ENCODE measurements around the gene SARNP. TPM values are rescaled to one million over a fixed set of nuclear protein-coding genes. Genes with fewer than 3 reads are reported as not detected.

Gene SARNP
- polyA plus RNA-seq, 1 experiment, result 178 TPM

DNA sequence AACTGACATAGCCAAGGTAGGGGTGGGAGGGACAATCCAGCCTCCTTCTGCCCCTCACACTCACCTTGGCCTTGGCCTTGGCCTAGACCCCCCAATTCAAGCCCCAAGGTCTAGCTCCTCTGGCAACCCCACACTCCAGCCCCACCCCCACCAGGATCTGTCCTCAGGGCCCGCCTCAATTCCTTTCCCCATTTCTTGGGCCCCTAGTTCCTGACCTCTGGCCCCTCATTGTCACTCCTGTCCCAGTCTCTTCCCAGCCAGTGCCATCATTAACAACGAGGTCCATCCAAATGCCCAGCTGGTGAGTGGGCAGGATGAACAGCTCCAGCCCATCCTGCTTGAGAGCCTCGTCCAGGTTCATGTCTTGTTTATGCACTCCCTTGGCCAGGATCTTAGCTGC lies 81.4 kb downstream of the SARNP start:
- ChIA-PET CTCF (interaction anchor here (1.5 to 6.8 kb wide), 2 partner anchors 12 to 203 kb away, joined by 4 to 93 read pairs; no protein-coding TSS in a partner anchor), POLR2A (interaction anchor here (0.6 kb wide), 1 partner anchor 831 kb away, joined by 3 read pairs; no protein-coding TSS in a partner anchor)
- H3K27ac ChIP-seq (ENCODE audit: low read depth, low read length), result no peak overlapping the region
- H3K27me3 ChIP-seq (ENCODE audit: control insufficient read depth, insufficient read depth, low read length), result no peaks in the 10 kb centered on the region
- no peaks in the 10 kb centered on the region for H3K9me3 ChIP-seq (ENCODE audit: control insufficient read depth, insufficient read depth, low read length)
- no peak overlapping the region for H3K4me3 ChIP-seq (ENCODE audit: low read depth, low read length)
- no peak for DNase-seq (ENCODE audit: low read depth, low spot score)
- TF ChIP-seq CTCF (IDR thresholded peaks at IDR 0.05; ENCODE audit: low read depth, low read length), result no peak

- ChIA-PET POLR2A (no interaction called here), CTCF (interaction anchor here (0.6 to 1.5 kb wide), 3 partner anchors 17 to 76 kb away, joined by 3 to 4 read pairs (median 3); no protein-coding TSS in a partner anchor)
- Histone ChIP-seq H3K27ac (ENCODE audit: low read depth, low read length) (no peak overlapping the region), H3K27me3 (ENCODE audit: control insufficient read depth, insufficient read depth, low read length) (no peaks in the 10 kb centered on the region), H3K4me3 (ENCODE audit: low read depth, low read length) (no peak overlapping the region), H3K9me3 (ENCODE audit: control insufficient read depth, insufficient read depth, low read length) (no peaks in the 10 kb centered on the region)
- no peak for TF ChIP-seq CTCF (IDR thresholded peaks at IDR 0.05; ENCODE audit: low read depth, low read length)
- DNase-seq (ENCODE audit: low read depth, low spot score), result no peak
Measured at GRCh38 chr12:55734595-55734994, 82.9 kb downstream of the SARNP start.

GRCh38 chr12:55733858-55734257 lies 83.7 kb downstream of the SARNP start:
- no peak overlapping the region for H3K27ac ChIP-seq (ENCODE audit: low read depth, low read length)
- ChIA-PET POLR2A (no interaction called here), CTCF (interaction anchor here (0.6 to 1.5 kb wide), 3 partner anchors 17 to 75 kb away, joined by 3 to 4 read pairs (median 3); no protein-coding TSS in a partner anchor)
- DNase-seq (ENCODE audit: low read depth, low spot score), result no peak
- H3K4me3 ChIP-seq (ENCODE audit: low read depth, low read length), result no peak overlapping the region
- no peak for TF ChIP-seq CTCF (IDR thresholded peaks at IDR 0.05; ENCODE audit: low read depth, low read length)
- no peaks in the 10 kb centered on the region for H3K27me3 ChIP-seq (ENCODE audit: control insufficient read depth, insufficient read depth, low read length)
- H3K9me3 ChIP-seq (ENCODE audit: control insufficient read depth, insufficient read depth, low read length), result no peaks in the 10 kb centered on the region

GRCh38 chr12:55733021-55733555 lies 84.4 kb downstream of the SARNP start:
- no peak overlapping the region for H3K4me3 ChIP-seq (ENCODE audit: low read depth, low read length)
- CTCF ChIA-PET, result no interaction called here
- no peak for DNase-seq (ENCODE audit: low read depth, low spot score)
- no peaks in the 10 kb centered on the region; the same call in 1 of the 2 replicates for H3K9me3 ChIP-seq (ENCODE audit: control insufficient read depth, insufficient read depth, low read length)
- H3K27me3 ChIP-seq (ENCODE audit: control insufficient read depth, insufficient read depth, low read length), result no peaks in the 10 kb centered on the region
- no peak overlapping the region for H3K27ac ChIP-seq (ENCODE audit: low read depth, low read length)
- TF ChIP-seq CTCF (IDR thresholded peaks at IDR 0.05; ENCODE audit: low read depth, low read length), result no peak
- POLR2A ChIA-PET, result no interaction called here

GRCh38 chr12:55732288-55732687 lies 85.2 kb downstream of the SARNP start:
- DNase-seq (ENCODE audit: low read depth, low spot score), result no peak
- POLR2A ChIA-PET, result no interaction called here
- CTCF ChIA-PET, result no interaction called here

More at GRCh38 chr12:55732288-55732687, 85.2 kb downstream of the SARNP start:
- no peak overlapping the region for H3K4me3 ChIP-seq (ENCODE audit: low read depth, low read length)
- no peaks in the 10 kb centered on the region; the same call in 1 of the 2 replicates for H3K9me3 ChIP-seq (ENCODE audit: control insufficient read depth, insufficient read depth, low read length)
- no peak overlapping the region for H3K27ac ChIP-seq (ENCODE audit: low read depth, low read length)
- TF ChIP-seq CTCF (IDR thresholded peaks at IDR 0.05; ENCODE audit: low read depth, low read length), result no peak
- no peaks in the 10 kb centered on the region for H3K27me3 ChIP-seq (ENCODE audit: control insufficient read depth, insufficient read depth, low read length)

Measured in AG04450 (cell line).